ENCODE data around the gene OPN1SW.

The OPN1SW gene, protein sequence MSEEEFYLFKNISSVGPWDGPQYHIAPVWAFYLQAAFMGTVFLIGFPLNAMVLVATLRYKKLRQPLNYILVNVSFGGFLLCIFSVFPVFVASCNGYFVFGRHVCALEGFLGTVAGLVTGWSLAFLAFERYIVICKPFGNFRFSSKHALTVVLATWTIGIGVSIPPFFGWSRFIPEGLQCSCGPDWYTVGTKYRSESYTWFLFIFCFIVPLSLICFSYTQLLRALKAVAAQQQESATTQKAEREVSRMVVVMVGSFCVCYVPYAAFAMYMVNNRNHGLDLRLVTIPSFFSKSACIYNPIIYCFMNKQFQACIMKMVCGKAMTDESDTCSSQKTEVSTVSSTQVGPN

DNA sequence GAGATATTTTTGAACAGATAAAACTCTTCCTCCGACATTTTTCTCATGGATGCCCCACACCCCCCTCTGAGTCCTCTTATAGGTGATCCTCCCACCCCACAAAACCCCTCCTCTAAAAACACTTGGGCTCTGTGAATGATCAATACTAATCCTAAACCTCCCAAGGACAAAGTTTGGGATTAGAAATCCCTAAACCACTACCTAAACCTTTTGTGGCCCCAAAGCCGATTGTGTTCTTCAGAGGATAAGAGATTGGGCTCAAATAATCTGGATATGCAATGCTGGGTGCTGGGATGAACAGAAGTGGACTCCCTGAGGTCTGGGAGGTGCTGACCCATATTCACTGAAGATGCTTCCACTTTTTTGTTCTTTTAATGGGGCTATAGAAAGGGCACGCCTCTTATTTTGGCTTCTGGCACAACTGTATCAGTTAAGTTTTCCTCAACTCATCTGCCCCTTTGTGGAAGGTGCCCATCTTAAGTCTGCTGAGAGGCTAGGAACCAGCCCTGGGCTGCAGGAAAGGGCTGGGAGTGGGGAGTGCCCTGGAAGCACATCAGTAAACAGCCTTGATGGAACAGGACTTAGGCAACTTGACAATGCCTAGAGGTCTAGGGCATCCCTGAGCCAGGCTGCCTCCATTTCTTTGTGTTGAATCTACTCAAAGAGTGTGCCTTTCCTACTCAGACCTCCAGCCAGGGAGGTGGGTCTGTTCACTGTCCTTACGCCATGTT is at the start of gene OPN1SW:
TSS of gene OPN1SW (minus strand) at position 51 of the 731 bp plus-strand sequence. CDS start at position 38, 13 bp downstream.
- no peak for DNase-seq (ENCODE audit: extremely low spot score)
- TF ChIP-seq BHLHE40 (IDR thresholded peaks at IDR 0.05; ENCODE audit: borderline replicate concordance): no peak
- POLR2A ChIA-PET: no interaction called here
- CTCF ChIA-PET: no interaction called here

DNA sequence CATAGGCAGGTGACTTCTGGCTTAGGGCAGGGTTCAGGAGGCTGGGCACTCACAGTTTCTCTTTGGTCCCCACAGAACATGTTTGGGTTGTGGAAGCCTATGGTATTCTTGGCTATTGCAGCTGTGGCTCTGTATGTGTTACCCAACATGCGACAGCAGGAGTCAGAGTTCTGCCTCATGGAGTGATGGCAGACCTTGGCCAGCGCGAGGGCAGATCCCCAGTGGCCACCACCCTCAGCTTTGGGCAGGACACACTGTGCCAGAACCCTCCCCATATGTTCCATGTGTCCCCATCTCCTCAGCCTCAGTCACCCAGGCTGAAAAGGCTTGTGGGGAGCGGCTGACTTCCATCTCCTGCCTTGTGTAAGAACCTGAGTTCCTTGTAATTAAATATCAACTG is 46.1 kb upstream of the OPN1SW start:
- ChIA-PET POLR2A (interaction anchor here (0.9 kb wide), 1 partner anchor 9 kb away, joined by 3 read pairs; no protein-coding TSS in a partner anchor), CTCF (interaction anchor here (0.7 kb wide), 1 partner anchor 10 kb away, joined by 3 read pairs; no protein-coding TSS in a partner anchor)
- TF ChIP-seq L3MBTL2 (conservative IDR thresholded peaks at IDR 0.05) (no peak), CTBP1 (IDR thresholded peaks at IDR 0.05; ENCODE audit: borderline replicate concordance) (no peak), FOXA1 (IDR thresholded peaks at IDR 0.05) (no peak), FOXK2 (IDR thresholded peaks at IDR 0.05) (no peak), SUZ12 (IDR thresholded peaks at IDR 0.05) (no peak), LEF1 (IDR thresholded peaks at IDR 0.05; ENCODE audit: borderline replicate concordance) (no peak), TARDBP (IDR thresholded peaks at IDR 0.05) (no peak), SP1 (IDR thresholded peaks at IDR 0.05) (no peak)
- no peak for DNase-seq (ENCODE audit: extremely low spot score)

GRCh38 chr7:128818694-128819093 is 43.1 kb upstream of the OPN1SW start:
- DNase-seq (ENCODE audit: extremely low spot score): no peak
- TF ChIP-seq ARNT (IDR thresholded peaks at IDR 0.05) (no peak), TARDBP (IDR thresholded peaks at IDR 0.05) (no peak)
- CTCF ChIA-PET: no interaction called here
- POLR2A ChIA-PET: interaction anchor here (1.1 kb wide), 1 partner anchor 13 kb away, joined by 3 read pairs; no protein-coding TSS in a partner anchor

- DNase-seq (ENCODE audit: extremely low spot score): no peak
- POLR2A ChIA-PET: no interaction called here
- TF ChIP-seq ELF4 (IDR thresholded peaks at IDR 0.05) (no peak), FOXM1 (IDR thresholded peaks at IDR 0.05; ENCODE audit: borderline replicate concordance) (no peak), HDGF (IDR thresholded peaks at IDR 0.05; ENCODE audit: borderline replicate concordance) (no peak), NFRKB (IDR thresholded peaks at IDR 0.05) (no peak), BHLHE40 (IDR thresholded peaks at IDR 0.05; ENCODE audit: borderline replicate concordance) (no peak), FOXK2 (IDR thresholded peaks at IDR 0.05) (no peak), LEF1 (IDR thresholded peaks at IDR 0.05; ENCODE audit: borderline replicate concordance) (no peak), ARNT (IDR thresholded peaks at IDR 0.05) (no peak), SUZ12 (IDR thresholded peaks at IDR 0.05) (no peak), SP1 (IDR thresholded peaks at IDR 0.05) (no peak), ZNF384 (IDR thresholded peaks at IDR 0.05) (no peak)
- CTCF ChIA-PET: no interaction called here
Observed at GRCh38 chr7:128815289-128815942, 39.8 kb upstream of the OPN1SW start.

- no peak for DNase-seq (ENCODE audit: extremely low spot score)
- ChIA-PET POLR2A (no interaction called here), CTCF (no interaction called here)
- no peak for TF ChIP-seq LEF1 (IDR thresholded peaks at IDR 0.05; ENCODE audit: borderline replicate concordance)
- no peak for TF ChIP-seq ELF4 (IDR thresholded peaks at IDR 0.05)
- TF ChIP-seq HDGF (IDR thresholded peaks at IDR 0.05; ENCODE audit: borderline replicate concordance): no peak
- no peak for TF ChIP-seq CTBP1 (IDR thresholded peaks at IDR 0.05; ENCODE audit: borderline replicate concordance)
- TF ChIP-seq FOXA1 (IDR thresholded peaks at IDR 0.05): no peak
- no peak for TF ChIP-seq ARNT (IDR thresholded peaks at IDR 0.05)
- TF ChIP-seq SUZ12 (IDR thresholded peaks at IDR 0.05): no peak
- TF ChIP-seq FOXK2 (IDR thresholded peaks at IDR 0.05): no peak
- TF ChIP-seq NFRKB (IDR thresholded peaks at IDR 0.05): no peak
- TF ChIP-seq SP1 (IDR thresholded peaks at IDR 0.05): no peak
- TF ChIP-seq TARDBP (IDR thresholded peaks at IDR 0.05): no peak
- TF ChIP-seq PKNOX1 (IDR thresholded peaks at IDR 0.05): no peak
Observed at GRCh38 chr7:128814499-128814898, 38.9 kb upstream of the OPN1SW start.

- CTCF ChIA-PET: no interaction called here
- TF ChIP-seq CTBP1 (IDR thresholded peaks at IDR 0.05; ENCODE audit: borderline replicate concordance) (no peak), NFRKB (IDR thresholded peaks at IDR 0.05) (no peak), HDGF (IDR thresholded peaks at IDR 0.05; ENCODE audit: borderline replicate concordance) (no peak), PKNOX1 (IDR thresholded peaks at IDR 0.05) (no peak), LEF1 (IDR thresholded peaks at IDR 0.05; ENCODE audit: borderline replicate concordance) (no peak), ELF4 (IDR thresholded peaks at IDR 0.05) (no peak), FOXA1 (IDR thresholded peaks at IDR 0.05) (no peak), ARNT (IDR thresholded peaks at IDR 0.05) (no peak), FOXM1 (IDR thresholded peaks at IDR 0.05; ENCODE audit: borderline replicate concordance) (no peak), FOXK2 (IDR thresholded peaks at IDR 0.05) (no peak), SUZ12 (IDR thresholded peaks at IDR 0.05) (no peak), BHLHE40 (IDR thresholded peaks at IDR 0.05; ENCODE audit: borderline replicate concordance) (no peak), ZNF384 (IDR thresholded peaks at IDR 0.05) (no peak), TARDBP (IDR thresholded peaks at IDR 0.05) (no peak), L3MBTL2 (conservative IDR thresholded peaks at IDR 0.05) (no peak)
- no peak for DNase-seq (ENCODE audit: extremely low spot score)
- POLR2A ChIA-PET: no interaction called here
Observed at GRCh38 chr7:128812514-128813168, 37.0 kb upstream of the OPN1SW start.

All from HEK293T (cell line).